Measurements from ENCODE around the gene ZNF135.

DNA sequence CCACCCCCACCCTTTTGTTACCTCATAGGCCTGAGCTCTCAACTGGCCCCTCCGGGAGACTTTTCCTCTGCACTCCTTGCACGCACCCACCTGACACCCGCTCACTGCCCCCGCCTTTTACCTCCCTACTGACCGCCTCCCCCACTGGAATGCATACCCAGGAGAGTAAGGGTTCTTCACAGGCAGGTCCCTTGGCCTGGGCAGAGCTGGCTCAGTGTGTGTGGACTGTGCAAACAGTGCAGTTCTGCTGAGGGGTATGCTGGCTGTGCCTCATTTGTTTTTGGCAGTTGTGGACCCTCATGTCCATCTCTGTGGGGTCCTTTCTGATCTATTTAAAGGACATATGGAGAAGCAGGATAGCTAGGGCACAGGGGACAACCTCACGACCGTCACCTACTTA is 34.0 kb downstream of the ZNF135 start:
- TF ChIP-seq, protein P1, sequence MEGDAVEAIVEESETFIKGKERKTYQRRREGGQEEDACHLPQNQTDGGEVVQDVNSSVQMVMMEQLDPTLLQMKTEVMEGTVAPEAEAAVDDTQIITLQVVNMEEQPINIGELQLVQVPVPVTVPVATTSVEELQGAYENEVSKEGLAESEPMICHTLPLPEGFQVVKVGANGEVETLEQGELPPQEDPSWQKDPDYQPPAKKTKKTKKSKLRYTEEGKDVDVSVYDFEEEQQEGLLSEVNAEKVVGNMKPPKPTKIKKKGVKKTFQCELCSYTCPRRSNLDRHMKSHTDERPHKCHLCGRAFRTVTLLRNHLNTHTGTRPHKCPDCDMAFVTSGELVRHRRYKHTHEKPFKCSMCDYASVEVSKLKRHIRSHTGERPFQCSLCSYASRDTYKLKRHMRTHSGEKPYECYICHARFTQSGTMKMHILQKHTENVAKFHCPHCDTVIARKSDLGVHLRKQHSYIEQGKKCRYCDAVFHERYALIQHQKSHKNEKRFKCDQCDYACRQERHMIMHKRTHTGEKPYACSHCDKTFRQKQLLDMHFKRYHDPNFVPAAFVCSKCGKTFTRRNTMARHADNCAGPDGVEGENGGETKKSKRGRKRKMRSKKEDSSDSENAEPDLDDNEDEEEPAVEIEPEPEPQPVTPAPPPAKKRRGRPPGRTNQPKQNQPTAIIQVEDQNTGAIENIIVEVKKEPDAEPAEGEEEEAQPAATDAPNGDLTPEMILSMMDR (IDR thresholded peaks at IDR 0.05; ENCODE audit: insufficient read depth, low read depth, low read length): no peak
- TF ChIP-seq EZH2 (IDR thresholded peaks at IDR 0.05; ENCODE audit: insufficient read depth, low read length): no peak

Measured in astrocyte (in vitro differentiated cells and primary cell).